HCT116 (cell line): ENCODE results near the gene FOXS1. TPM values are rescaled to one million over a fixed set of nuclear protein-coding genes. Genes with fewer than 3 reads are reported as not detected.

Experiments used
- ATAC-seq: fragments of 200-7000 bp; cut with Tn5 transposase; 2 replicates; pipeline ENCODE4 v1.9.1; 2020; ENCODE audit warnings: mild to moderate bottlenecking, moderate library complexity
- BruUV-seq: library from RNA; stranded (reverse); fragments of 400-500 nt; replicated peaks from 2 replicates; lab custom pipeline; 2021; lab: Mats Ljungman, UMichigan
- CTCF ChIA-PET: fragments of 300-600 bp; sonication (Branson Sonifier 250); formaldehyde crosslinking; loops from one replicate; lab custom pipeline; 2021; ENCODE audit warnings: antibody characterized with exemption; lab: Charles Lee
- POLR2A ChIA-PET: fragments of 300-600, 350-600 bp; sonication (Branson Sonifier 250); formaldehyde crosslinking; loops from one replicate; lab custom pipeline; 2021; ENCODE audit warnings: antibody characterized with exemption; lab: Charles Lee
- RAD21 ChIA-PET, 2 experiments: fragments of 300-600 bp; sonication (Branson Sonifier 250); formaldehyde crosslinking; loops; one replicate each; lab custom pipeline; 2023; ENCODE audit warnings: low total read pairs in 2 of 2; ENCODE audit not compliant: uncharacterized antibody in 2 of 2, unreplicated experiment in 2 of 2, low non-redundant PET in 1 of 2; lab: Charles Lee
- DNase-seq: peaks from one replicate; pipeline ENCODE4 v3.0.0-alpha.2; 2010; ENCODE audit warnings: low read depth, low spot score
- H2AFZ ChIP-seq: fragments of 200-600 bp; shearing (Covaris generic), sonication (generic); 2 replicates; pipeline ENCODE4 v1.6.1; 2017; ENCODE audit warnings: low read depth, mixed run types, mixed read lengths, antibody characterized with exemption, low read length; ENCODE audit not compliant: poor library complexity, severe bottlenecking
- H3K27ac ChIP-seq: 2 replicates; pipeline ENCODE4 v1.5.1; 2012; ENCODE audit warnings: low read depth, low read length
- H3K27me3 ChIP-seq: fragments of 200-600 bp; sonication (generic); 2 replicates; pipeline ENCODE4 v1.6.1; 2016; ENCODE audit warnings: mixed run types, low read length, mixed read lengths; ENCODE audit not compliant: insufficient read depth
- H3K36me3 ChIP-seq, 2 experiments: fragments of 200-500 bp in 1 of 2; fragments of 200-600 bp in 1 of 2; sonication (Bioruptor generic) in 1 of 2; sonication (generic) in 1 of 2; 2 replicates each; pipeline versions ENCODE4 v1.5.1 to v1.6.1; 2014 to 2016; ENCODE audit warnings: low read length in 2 of 2, inconsistent platforms in 1 of 2, mixed read lengths in 1 of 2, mixed run types in 1 of 2; ENCODE audit not compliant: insufficient read depth in 2 of 2, control insufficient read depth in 1 of 2
- H3K4me1 ChIP-seq, 2 experiments: fragments of 200-600 bp in 1 of 2; sonication (generic) in 1 of 2; 2 replicates each; pipeline versions ENCODE4 v1.5.1 to v1.6.1; 2012 to 2017; ENCODE audit warnings: low read length in 2 of 2, inconsistent platforms in 1 of 2, mild to moderate bottlenecking in 1 of 2, mixed read lengths in 1 of 2, mixed run types in 1 of 2, moderate library complexity in 1 of 2; ENCODE audit not compliant: insufficient read depth in 2 of 2, control insufficient read depth in 1 of 2
- H3K4me2 ChIP-seq: fragments of 200-600 bp; sonication (generic); 2 replicates; pipeline ENCODE4 v1.6.1; 2017; ENCODE audit warnings: mixed run types, low read length, mixed read lengths
- H3K4me3 ChIP-seq, 2 experiments: fragments of 200-600 bp in 1 of 2; sonication (generic) in 1 of 2; replicated peaks in 1 of 2; 2 replicates each; pipeline ENCODE4 v1.5.1; 2011 to 2016; ENCODE audit warnings: low read length in 2 of 2, control low read depth in 1 of 2, low read depth in 1 of 2, mild to moderate bottlenecking in 1 of 2, mixed read lengths in 1 of 2, mixed run types in 1 of 2
- H3K79me2 ChIP-seq: fragments of 200-600 bp; sonication (generic); 2 replicates; pipeline ENCODE4 v1.6.1; 2017; ENCODE audit warnings: mild to moderate bottlenecking, mixed run types, low read length, moderate library complexity, mixed read lengths; ENCODE audit not compliant: insufficient read depth
- H3K9ac ChIP-seq: fragments of 200-600 bp; sonication (generic); 2 replicates; pipeline ENCODE4 v1.6.1; 2016; ENCODE audit warnings: low read length, mixed read lengths
- H3K9me2 ChIP-seq: fragments of 200-600 bp; sonication (generic), shearing (Covaris generic); 2 replicates; pipeline ENCODE4 v1.6.1; 2017; ENCODE audit warnings: mixed run types, mild to moderate bottlenecking, moderate library complexity; ENCODE audit not compliant: insufficient read depth
- H3K9me3 ChIP-seq, 2 experiments: fragments of 200-500 bp in 1 of 2; fragments of 200-600 bp in 1 of 2; sonication (Bioruptor generic) in 1 of 2; sonication (generic) in 1 of 2; 2 replicates each; pipeline ENCODE4 v1.6.1; 2014 to 2017; ENCODE audit warnings: low read length in 2 of 2, mixed read lengths in 2 of 2, inconsistent platforms in 1 of 2, low read depth in 1 of 2, mild to moderate bottlenecking in 1 of 2, mixed run types in 1 of 2, moderate library complexity in 1 of 2; ENCODE audit not compliant: control insufficient read depth in 1 of 2, insufficient read depth in 1 of 2
- H4K20me1 ChIP-seq: fragments of 200-600 bp; sonication (generic), shearing (Covaris generic); 2 replicates; pipeline ENCODE4 v1.6.1; 2017; ENCODE audit warnings: mixed run types, mild to moderate bottlenecking, moderate library complexity; ENCODE audit not compliant: insufficient read depth
- CBX3 ChIP-seq: IDR thresholded peaks from 2 replicates; pipeline ENCODE4 v1.6.1; 2012; ENCODE audit warnings: low read depth
- CEBPB ChIP-seq: IDR thresholded peaks from 2 replicates; pipeline ENCODE4 v1.6.1; 2012; ENCODE audit warnings: low read depth
- EZH2phosphoT487 ChIP-seq: fragments of 200-600 bp; IDR thresholded peaks from 2 replicates; pipeline ENCODE4 v1.6.1; 2018; ENCODE audit warnings: antibody characterized with exemption, borderline replicate concordance
- FOSL1 ChIP-seq: IDR thresholded peaks from 2 replicates; pipeline ENCODE4 v1.6.1; 2012; ENCODE audit warnings: low read depth
- JUND ChIP-seq: IDR thresholded peaks from 2 replicates; pipeline ENCODE4 v1.6.1; 2012
- MAX ChIP-seq: IDR thresholded peaks from 2 replicates; pipeline ENCODE4 v1.6.1; 2012
- POLR2A ChIP-seq: IDR thresholded peaks from 2 replicates; pipeline ENCODE4 v1.7.0; 2011; ENCODE audit warnings: borderline replicate concordance; ENCODE audit not compliant: insufficient read depth, insufficient read length; ENCODE audit errors: extremely low read depth
- RAD21 ChIP-seq: IDR thresholded peaks from 2 replicates; pipeline ENCODE4 v1.6.1; 2012; ENCODE audit warnings: low read depth, mild to moderate bottlenecking
- SP1 ChIP-seq: IDR thresholded peaks from 2 replicates; pipeline ENCODE4 v1.6.1; 2012; ENCODE audit warnings: low read depth
- SRF ChIP-seq: IDR thresholded peaks from 2 replicates; pipeline ENCODE4 v1.6.1; 2012; ENCODE audit warnings: low read depth
- YY1 ChIP-seq: IDR thresholded peaks from 2 replicates; pipeline ENCODE4 v1.6.1; 2011; ENCODE audit warnings: low read length, low read depth, moderate library complexity, mild to moderate bottlenecking; ENCODE audit not compliant: insufficient replicate concordance; ENCODE audit errors: extremely low read depth
- ZFX ChIP-seq: fragments of 450-650 bp; IDR thresholded peaks from 2 replicates; pipeline ENCODE4 v1.6.1; 2017
- ZNF274 ChIP-seq: fragments of 200-500 bp; sonication (Bioruptor generic); IDR thresholded peaks from 2 replicates; pipeline ENCODE4 v1.6.1; 2014; ENCODE audit warnings: mild to moderate bottlenecking, low read depth, low read length, inconsistent platforms
- intact Hi-C: fragments of 100-400 bp; cut with micrococcal nuclease; formaldehyde crosslinking; loops from 2 replicates; pipeline ENCODE4 v1.10.0; 2022
- total RNA-seq: library from RNA; stranded (reverse); gene quantifications from one replicate; pipeline ENCODE4 v1.2.1, GENCODE V29; 2021; ENCODE audit not compliant: unreplicated experiment
- TF ChIP-seq, protein P1 (sequence below): IDR thresholded peaks from 2 replicates; pipeline ENCODE4 v1.6.1; 2012; ENCODE audit warnings: low read depth
- TF ChIP-seq, protein P2 (sequence below): IDR thresholded peaks from 2 replicates; pipeline ENCODE4 v1.6.1; 2011; ENCODE audit warnings: mild to moderate bottlenecking, low read length, moderate library complexity; ENCODE audit not compliant: insufficient replicate concordance; ENCODE audit errors: extremely low read depth

FOXS1 gene
- total RNA-seq, 1 experiment from 2014 or later, result not detected

DNA sequence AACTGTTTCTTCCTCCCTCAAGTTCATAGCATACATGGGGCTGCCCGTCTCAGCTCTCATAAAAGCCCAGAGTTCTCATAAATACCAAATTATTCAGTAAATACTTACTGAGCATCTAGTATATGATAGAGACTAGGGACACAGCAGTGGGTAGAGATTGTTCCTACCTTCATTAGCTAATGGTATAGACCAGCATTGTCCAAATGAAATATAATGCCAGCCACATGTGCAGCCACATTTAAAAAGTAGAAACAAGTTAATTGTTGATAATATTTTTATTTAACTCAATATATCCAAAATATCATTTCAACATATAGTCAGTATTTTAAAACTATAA lies 26.2 kb upstream of the FOXS1 start:
- ATAC-seq, result no peak
- intact Hi-C loops, result no loop called here
- Histone ChIP-seq H2AFZ (no peak overlapping the region), H3K27me3 (no peaks in the 10 kb centered on the region), H3K9ac (no peak overlapping the region), H3K9me3 (no peaks in the 10 kb centered on the region), H3K4me1 (no peaks in the 10 kb centered on the region), H3K79me2 (no peaks in the 10 kb centered on the region), H3K4me2 (no peak overlapping the region), H3K4me3 (no peak overlapping the region), H4K20me1 (no peaks in the 10 kb centered on the region), H3K36me3 (no peaks in the 10 kb centered on the region), H3K27ac (no peak overlapping the region), H3K9me2 (no peaks in the 10 kb centered on the region)
- no TSS peak for BruUV-seq
- CTCF ChIA-PET, result no interaction called here
- no peak for TF ChIP-seq JUND
- no peak for TF ChIP-seq CBX3
- no peak for TF ChIP-seq SP1
- TF ChIP-seq POLR2A, result no peak
- TF ChIP-seq SRF, result no peak
- TF ChIP-seq ZFX, result no peak
- no peak for TF ChIP-seq FOSL1
- TF ChIP-seq, protein P1, sequence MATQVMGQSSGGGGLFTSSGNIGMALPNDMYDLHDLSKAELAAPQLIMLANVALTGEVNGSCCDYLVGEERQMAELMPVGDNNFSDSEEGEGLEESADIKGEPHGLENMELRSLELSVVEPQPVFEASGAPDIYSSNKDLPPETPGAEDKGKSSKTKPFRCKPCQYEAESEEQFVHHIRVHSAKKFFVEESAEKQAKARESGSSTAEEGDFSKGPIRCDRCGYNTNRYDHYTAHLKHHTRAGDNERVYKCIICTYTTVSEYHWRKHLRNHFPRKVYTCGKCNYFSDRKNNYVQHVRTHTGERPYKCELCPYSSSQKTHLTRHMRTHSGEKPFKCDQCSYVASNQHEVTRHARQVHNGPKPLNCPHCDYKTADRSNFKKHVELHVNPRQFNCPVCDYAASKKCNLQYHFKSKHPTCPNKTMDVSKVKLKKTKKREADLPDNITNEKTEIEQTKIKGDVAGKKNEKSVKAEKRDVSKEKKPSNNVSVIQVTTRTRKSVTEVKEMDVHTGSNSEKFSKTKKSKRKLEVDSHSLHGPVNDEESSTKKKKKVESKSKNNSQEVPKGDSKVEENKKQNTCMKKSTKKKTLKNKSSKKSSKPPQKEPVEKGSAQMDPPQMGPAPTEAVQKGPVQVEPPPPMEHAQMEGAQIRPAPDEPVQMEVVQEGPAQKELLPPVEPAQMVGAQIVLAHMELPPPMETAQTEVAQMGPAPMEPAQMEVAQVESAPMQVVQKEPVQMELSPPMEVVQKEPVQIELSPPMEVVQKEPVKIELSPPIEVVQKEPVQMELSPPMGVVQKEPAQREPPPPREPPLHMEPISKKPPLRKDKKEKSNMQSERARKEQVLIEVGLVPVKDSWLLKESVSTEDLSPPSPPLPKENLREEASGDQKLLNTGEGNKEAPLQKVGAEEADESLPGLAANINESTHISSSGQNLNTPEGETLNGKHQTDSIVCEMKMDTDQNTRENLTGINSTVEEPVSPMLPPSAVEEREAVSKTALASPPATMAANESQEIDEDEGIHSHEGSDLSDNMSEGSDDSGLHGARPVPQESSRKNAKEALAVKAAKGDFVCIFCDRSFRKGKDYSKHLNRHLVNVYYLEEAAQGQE, result no peak
- no peak for TF ChIP-seq YY1
- TF ChIP-seq RAD21, result no peak
- TF ChIP-seq EZH2phosphoT487, result no peak
- TF ChIP-seq, protein P2, sequence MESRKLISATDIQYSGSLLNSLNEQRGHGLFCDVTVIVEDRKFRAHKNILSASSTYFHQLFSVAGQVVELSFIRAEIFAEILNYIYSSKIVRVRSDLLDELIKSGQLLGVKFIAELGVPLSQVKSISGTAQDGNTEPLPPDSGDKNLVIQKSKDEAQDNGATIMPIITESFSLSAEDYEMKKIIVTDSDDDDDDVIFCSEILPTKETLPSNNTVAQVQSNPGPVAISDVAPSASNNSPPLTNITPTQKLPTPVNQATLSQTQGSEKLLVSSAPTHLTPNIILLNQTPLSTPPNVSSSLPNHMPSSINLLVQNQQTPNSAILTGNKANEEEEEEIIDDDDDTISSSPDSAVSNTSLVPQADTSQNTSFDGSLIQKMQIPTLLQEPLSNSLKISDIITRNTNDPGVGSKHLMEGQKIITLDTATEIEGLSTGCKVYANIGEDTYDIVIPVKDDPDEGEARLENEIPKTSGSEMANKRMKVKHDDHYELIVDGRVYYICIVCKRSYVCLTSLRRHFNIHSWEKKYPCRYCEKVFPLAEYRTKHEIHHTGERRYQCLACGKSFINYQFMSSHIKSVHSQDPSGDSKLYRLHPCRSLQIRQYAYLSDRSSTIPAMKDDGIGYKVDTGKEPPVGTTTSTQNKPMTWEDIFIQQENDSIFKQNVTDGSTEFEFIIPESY, result no peak
- no peak for TF ChIP-seq MAX
- TF ChIP-seq ZNF274, result no peak
- TF ChIP-seq CEBPB, result no peak
- no peak for DNase-seq
- RAD21 ChIA-PET, result no interaction called here
- POLR2A ChIA-PET, result interaction anchor here (1.0 kb wide), 1 partner anchor 12 kb away, joined by 5 read pairs; no protein-coding TSS in a partner anchor
